ENCODE results near the gene CCDC15. TPM values are rescaled to one million over a fixed set of nuclear protein-coding genes. Genes with fewer than 3 reads are reported as not detected.

Gene CCDC15
- polyA plus RNA-seq, 4 donors, result 0.22 to 2.2 (median 0.60) TPM

GRCh38 chr11:124987096-124987495 lies 33.1 kb downstream of the CCDC15 start:
- 79 to 92% (median 89%) methylated on average over 1 of the region's 1 CpG for WGBS, 3 donors
- FAIRE-seq, result no peak

GRCh38 chr11:124988063-124988462 lies 34.1 kb downstream of the CCDC15 start:
- Histone ChIP-seq H3K27me3 (ENCODE audit: control insufficient read depth in 3 of 3, insufficient read depth in 3 of 3, low read length in 3 of 3) (no peaks in the 10 kb centered on the region), H3K9me3 (ENCODE audit: control insufficient read depth in 2 of 2, insufficient read depth in 1 of 2, low read depth in 1 of 2, low read length in 1 of 2) (peaks cover 0 to 3% of the 10 kb centered on the region in 2 donors), H3K27ac (ENCODE audit: low read depth in 1 of 3, low read length in 2 of 3) (no peak overlapping the region), H3K4me3 (ENCODE audit: low read depth in 1 of 3, low read length in 3 of 3) (no peak overlapping the region), H3K4me1 (ENCODE audit: control insufficient read depth in 3 of 3, insufficient read depth in 2 of 3, low read depth in 1 of 3, low read length in 2 of 3) (no peaks in the 10 kb centered on the region), H3K36me3 (ENCODE audit: control insufficient read depth in 3 of 3, insufficient read depth in 2 of 3, low read depth in 1 of 3, low read length in 3 of 3) (peaks cover 0 to 3% (median 0%) of the 10 kb centered on the region in 3 donors)
- WGBS, 3 donors, result 92 to 96% (median 96%) methylated on average over 3 of the region's 3 CpGs
- no peak for DNase-seq
- no peak for FAIRE-seq

More at GRCh38 chr11:124987096-124987495, 33.1 kb downstream of the CCDC15 start:
- Histone ChIP-seq H3K36me3 (ENCODE audit: control insufficient read depth in 3 of 3, insufficient read depth in 2 of 3, low read depth in 1 of 3, low read length in 3 of 3) (peaks cover 0 to 3% (median 0%) of the 10 kb centered on the region in 3 donors), H3K9me3 (ENCODE audit: control insufficient read depth in 2 of 2, insufficient read depth in 1 of 2, low read depth in 1 of 2, low read length in 1 of 2) (peaks cover 0 to 3% of the 10 kb centered on the region in 2 donors), H3K4me3 (ENCODE audit: low read depth in 1 of 3, low read length in 3 of 3) (no peak overlapping the region), H3K27ac (ENCODE audit: low read depth in 1 of 3, low read length in 2 of 3) (no peak overlapping the region), H3K27me3 (ENCODE audit: control insufficient read depth in 3 of 3, insufficient read depth in 3 of 3, low read length in 3 of 3) (no peaks in the 10 kb centered on the region), H3K4me1 (ENCODE audit: control insufficient read depth in 3 of 3, insufficient read depth in 2 of 3, low read depth in 1 of 3, low read length in 2 of 3) (no peaks in the 10 kb centered on the region)
- no peak for DNase-seq

GRCh38 chr11:125001079-125001778 lies 47.2 kb downstream of the CCDC15 start:
- Histone ChIP-seq H3K4me3 (ENCODE audit: low read depth in 1 of 3, low read length in 3 of 3) (no peak overlapping the region), H3K27me3 (ENCODE audit: control insufficient read depth in 3 of 3, insufficient read depth in 3 of 3, low read length in 3 of 3) (no peaks in the 10 kb centered on the region), H3K36me3 (ENCODE audit: control insufficient read depth in 3 of 3, insufficient read depth in 2 of 3, low read depth in 1 of 3, low read length in 3 of 3) (no peaks in the 10 kb centered on the region), H3K4me1 (ENCODE audit: control insufficient read depth in 3 of 3, insufficient read depth in 2 of 3, low read depth in 1 of 3, low read length in 2 of 3) (no peaks in the 10 kb centered on the region), H3K27ac (ENCODE audit: low read depth in 1 of 3, low read length in 2 of 3) (no peak overlapping the region), H3K9me3 (ENCODE audit: control insufficient read depth in 2 of 2, insufficient read depth in 1 of 2, low read depth in 1 of 2, low read length in 1 of 2) (no peaks in the 10 kb centered on the region)
- FAIRE-seq, result no peak
- no peak for DNase-seq
- 96 to 100% (median 97%) methylated on average over 2 of the region's 2 CpGs for WGBS, 3 donors

GRCh38 chr11:125001849-125002248 lies 47.8 kb downstream of the CCDC15 start:
- Histone ChIP-seq H3K4me3 (ENCODE audit: low read depth in 1 of 3, low read length in 3 of 3) (no peak overlapping the region), H3K27ac (ENCODE audit: low read depth in 1 of 3, low read length in 2 of 3) (no peak overlapping the region), H3K36me3 (ENCODE audit: control insufficient read depth in 3 of 3, insufficient read depth in 2 of 3, low read depth in 1 of 3, low read length in 3 of 3) (no peaks in the 10 kb centered on the region), H3K9me3 (ENCODE audit: control insufficient read depth in 2 of 2, insufficient read depth in 1 of 2, low read depth in 1 of 2, low read length in 1 of 2) (no peaks in the 10 kb centered on the region), H3K27me3 (ENCODE audit: control insufficient read depth in 3 of 3, insufficient read depth in 3 of 3, low read length in 3 of 3) (no peaks in the 10 kb centered on the region), H3K4me1 (ENCODE audit: control insufficient read depth in 3 of 3, insufficient read depth in 2 of 3, low read depth in 1 of 3, low read length in 2 of 3) (no peaks in the 10 kb centered on the region)
- 90 to 93% (median 92%) methylated on average over 2 of the region's 2 CpGs for WGBS, 3 donors
- DNase-seq, result no peak
- no peak for FAIRE-seq

GRCh38 chr11:125005491-125005890 lies 51.5 kb downstream of the CCDC15 start:
- Histone ChIP-seq H3K4me3 (ENCODE audit: low read depth in 1 of 3, low read length in 3 of 3) (no peak overlapping the region), H3K27ac (ENCODE audit: low read depth in 1 of 3, low read length in 2 of 3) (no peak overlapping the region), H3K9me3 (ENCODE audit: control insufficient read depth in 2 of 2, insufficient read depth in 1 of 2, low read depth in 1 of 2, low read length in 1 of 2) (no peaks in the 10 kb centered on the region), H3K4me1 (ENCODE audit: control insufficient read depth in 3 of 3, insufficient read depth in 2 of 3, low read depth in 1 of 3, low read length in 2 of 3) (no peaks in the 10 kb centered on the region), H3K36me3 (ENCODE audit: control insufficient read depth in 3 of 3, insufficient read depth in 2 of 3, low read depth in 1 of 3, low read length in 3 of 3) (no peaks in the 10 kb centered on the region), H3K27me3 (ENCODE audit: control insufficient read depth in 3 of 3, insufficient read depth in 3 of 3, low read length in 3 of 3) (no peaks in the 10 kb centered on the region)
- DNase-seq (peak in 1 of 2 donors; percentile 2), FAIRE-seq (no peak)
- 34 to 68% (median 53%) methylated on average over 2 of the region's 2 CpGs for WGBS, 3 donors

- H3K4me1 ChIP-seq (ENCODE audit: control insufficient read depth in 3 of 3, insufficient read depth in 2 of 3, low read depth in 1 of 3, low read length in 2 of 3), result no peaks in the 10 kb centered on the region
- FAIRE-seq, result no peak
These were observed 62.4 kb downstream of the CCDC15 start for GRCh38 chr11:125016413-125016812.

GRCh38 chr11:125020342-125020741 lies 66.3 kb downstream of the CCDC15 start:
- Histone ChIP-seq H3K4me3 (ENCODE audit: low read depth in 1 of 3, low read length in 3 of 3) (no peak overlapping the region), H3K27ac (ENCODE audit: low read depth in 1 of 3, low read length in 2 of 3) (no peak overlapping the region), H3K27me3 (ENCODE audit: control insufficient read depth in 3 of 3, insufficient read depth in 3 of 3, low read length in 3 of 3) (no peaks in the 10 kb centered on the region), H3K36me3 (ENCODE audit: control insufficient read depth in 3 of 3, insufficient read depth in 2 of 3, low read depth in 1 of 3, low read length in 3 of 3) (no peaks in the 10 kb centered on the region), H3K4me1 (ENCODE audit: control insufficient read depth in 3 of 3, insufficient read depth in 2 of 3, low read depth in 1 of 3, low read length in 2 of 3) (no peaks in the 10 kb centered on the region), H3K9me3 (ENCODE audit: control insufficient read depth in 2 of 2, insufficient read depth in 1 of 2, low read depth in 1 of 2, low read length in 1 of 2) (no peaks in the 10 kb centered on the region)
- FAIRE-seq (no peak), DNase-seq (no peak)
- WGBS, 3 donors, result 58 to 74% (median 67%) methylated on average over 2 of the region's 2 CpGs

More at GRCh38 chr11:125016413-125016812, 62.4 kb downstream of the CCDC15 start:
- no peak for DNase-seq
- Histone ChIP-seq H3K4me3 (ENCODE audit: low read depth in 1 of 3, low read length in 3 of 3) (no peak overlapping the region), H3K9me3 (ENCODE audit: control insufficient read depth in 2 of 2, insufficient read depth in 1 of 2, low read depth in 1 of 2, low read length in 1 of 2) (no peaks in the 10 kb centered on the region), H3K36me3 (ENCODE audit: control insufficient read depth in 3 of 3, insufficient read depth in 2 of 3, low read depth in 1 of 3, low read length in 3 of 3) (no peaks in the 10 kb centered on the region), H3K27ac (ENCODE audit: low read depth in 1 of 3, low read length in 2 of 3) (no peak overlapping the region), H3K27me3 (ENCODE audit: control insufficient read depth in 3 of 3, insufficient read depth in 3 of 3, low read length in 3 of 3) (no peaks in the 10 kb centered on the region)

- Histone ChIP-seq H3K4me3 (ENCODE audit: low read depth in 1 of 3, low read length in 3 of 3) (no peak overlapping the region), H3K27me3 (ENCODE audit: control insufficient read depth in 3 of 3, insufficient read depth in 3 of 3, low read length in 3 of 3) (no peaks in the 10 kb centered on the region), H3K4me1 (ENCODE audit: control insufficient read depth in 3 of 3, insufficient read depth in 2 of 3, low read depth in 1 of 3, low read length in 2 of 3) (no peaks in the 10 kb centered on the region), H3K9me3 (ENCODE audit: control insufficient read depth in 2 of 2, insufficient read depth in 1 of 2, low read depth in 1 of 2, low read length in 1 of 2) (no peaks in the 10 kb centered on the region), H3K27ac (ENCODE audit: low read depth in 1 of 3, low read length in 2 of 3) (no peak overlapping the region), H3K36me3 (ENCODE audit: control insufficient read depth in 3 of 3, insufficient read depth in 2 of 3, low read depth in 1 of 3, low read length in 3 of 3) (no peaks in the 10 kb centered on the region)
- DNase-seq, result no peak
- FAIRE-seq, result no peak
These were observed 68.5 kb downstream of the CCDC15 start for GRCh38 chr11:125022551-125022950.

GRCh38 chr11:125025968-125026367 lies 72.0 kb downstream of the CCDC15 start:
- H3K4me3 ChIP-seq (ENCODE audit: low read depth in 1 of 3, low read length in 3 of 3), result no peak overlapping the region
- H3K9me3 ChIP-seq (ENCODE audit: control insufficient read depth in 2 of 2, insufficient read depth in 1 of 2, low read depth in 1 of 2, low read length in 1 of 2), result no peaks in the 10 kb centered on the region
- H3K27ac ChIP-seq (ENCODE audit: low read depth in 1 of 3, low read length in 2 of 3), result no peak overlapping the region
- FAIRE-seq (no peak), DNase-seq (no peak)
- no peaks in the 10 kb centered on the region for H3K36me3 ChIP-seq (ENCODE audit: control insufficient read depth in 3 of 3, insufficient read depth in 2 of 3, low read depth in 1 of 3, low read length in 3 of 3)
- 89 to 95% (median 92%) methylated on average over 2 of the region's 2 CpGs for WGBS, 3 donors
- no peaks in the 10 kb centered on the region for H3K27me3 ChIP-seq (ENCODE audit: control insufficient read depth in 3 of 3, insufficient read depth in 3 of 3, low read length in 3 of 3)
- H3K4me1 ChIP-seq (ENCODE audit: control insufficient read depth in 3 of 3, insufficient read depth in 2 of 3, low read depth in 1 of 3, low read length in 2 of 3), result no peaks in the 10 kb centered on the region
